Gastrocnemius medialis (tissue), 4 donors: Measurements from ENCODE around the gene FCHSD2. TPM values are rescaled to one million over a fixed set of nuclear protein-coding genes. Genes with fewer than 3 reads are reported as not detected.

ENCODE experiments used
- ATAC-seq, 2 donors: fragments of 150-250 bp; one replicate each; pipeline ENCODE4 v1.9.1; 2016
- DNase-seq, 2 donors: peaks; one replicate each; pipeline ENCODE4 v3.0.0-alpha.2; 2019
- H3K27ac ChIP-seq, 4 donors: fragments of 200-600 bp; sonication (generic); 1 replicate in 1 of 4; 2 replicates in 3 of 4; pipeline ENCODE4 v1.5.1; 2016 to 2018; ENCODE audit warnings: mild to moderate bottlenecking in 2 of 4, moderate library complexity in 1 of 4
- H3K27me3 ChIP-seq, 3 donors: fragments of 200-600 bp; sonication (generic) in 2 of 3; 1 replicate in 1 of 3; 2 replicates in 2 of 3; pipeline versions ENCODE4 v1.5.1 to v1.6.0; 2016 to 2019; ENCODE audit warnings: mild to moderate bottlenecking in 1 of 3, moderate library complexity in 1 of 3
- H3K36me3 ChIP-seq, 2 donors: fragments of 200-600 bp; sonication (generic) in 1 of 2; one replicate each; pipeline ENCODE4 v1.5.1; 2017 to 2018
- H3K4me1 ChIP-seq, 2 donors: fragments of 200-600 bp; sonication (generic) in 1 of 2; one replicate each; pipeline ENCODE4 v1.5.1; 2016 to 2017; ENCODE audit warnings: mild to moderate bottlenecking in 2 of 2
- H3K4me3 ChIP-seq, 4 donors: fragments of 200-600 bp; sonication (generic) in 3 of 4; 1 replicate in 1 of 4; 2 replicates in 3 of 4; pipeline ENCODE4 v1.5.1; 2016 to 2019; ENCODE audit warnings: mild to moderate bottlenecking in 2 of 4
- H3K9me3 ChIP-seq, 3 donors: fragments of 200-600 bp; sonication (generic) in 2 of 3; 1 replicate in 1 of 3; 2 replicates in 2 of 3; pipeline ENCODE4 v1.5.1; 2016 to 2019
- POLR2A ChIP-seq, 2 donors: fragments of 450-650 bp; IDR thresholded peaks; one replicate each; pipeline ENCODE4 v1.6.1; 2017; ENCODE audit warnings: antibody characterized with exemption in 2 of 2, mild to moderate bottlenecking in 2 of 2, moderate library complexity in 2 of 2
- in situ Hi-C, 4 donors: fragments of 200-750 bp; cut with MboI; loops; one replicate each; pipeline versions ENCODE4 v1.15.0 to v1.8.0; 2017; ENCODE audit warnings: low sequenced_read_pairs in 4 of 4
- intact Hi-C: fragments of 100-400 bp; cut with DNase I; formaldehyde crosslinking; loops from one replicate; pipeline ENCODE4 v1.15.1; 2023; ENCODE audit warnings: low total_unique reads
- total RNA-seq, 4 donors: library from RNA; depleted of rRNA; stranded (reverse); fragments of >200 nt; gene quantifications; one replicate each; pipeline versions ENCODE4 v1.1.0 to v1.2.3, GENCODE V29; 2016
- TF ChIP-seq, protein P1 (sequence below), 5 experiments: fragments of 450-650 bp in 3 of 5; fragments of 200-600 bp in 2 of 5; sonication (generic) in 2 of 5; IDR thresholded peaks in 4 of 5; conservative IDR thresholded peaks in 1 of 5; 1 replicate in 4 of 5; 2 replicates in 1 of 5; pipeline ENCODE4 v1.5.1; 2016 to 2019; ENCODE audit warnings: antibody characterized with exemption in 5 of 5, mild to moderate bottlenecking in 3 of 5, moderate library complexity in 3 of 5

The FCHSD2 gene
- total RNA-seq, 4 donors from 2014 or later: 5.6 to 10.0 (median 8.0) TPM

DNA sequence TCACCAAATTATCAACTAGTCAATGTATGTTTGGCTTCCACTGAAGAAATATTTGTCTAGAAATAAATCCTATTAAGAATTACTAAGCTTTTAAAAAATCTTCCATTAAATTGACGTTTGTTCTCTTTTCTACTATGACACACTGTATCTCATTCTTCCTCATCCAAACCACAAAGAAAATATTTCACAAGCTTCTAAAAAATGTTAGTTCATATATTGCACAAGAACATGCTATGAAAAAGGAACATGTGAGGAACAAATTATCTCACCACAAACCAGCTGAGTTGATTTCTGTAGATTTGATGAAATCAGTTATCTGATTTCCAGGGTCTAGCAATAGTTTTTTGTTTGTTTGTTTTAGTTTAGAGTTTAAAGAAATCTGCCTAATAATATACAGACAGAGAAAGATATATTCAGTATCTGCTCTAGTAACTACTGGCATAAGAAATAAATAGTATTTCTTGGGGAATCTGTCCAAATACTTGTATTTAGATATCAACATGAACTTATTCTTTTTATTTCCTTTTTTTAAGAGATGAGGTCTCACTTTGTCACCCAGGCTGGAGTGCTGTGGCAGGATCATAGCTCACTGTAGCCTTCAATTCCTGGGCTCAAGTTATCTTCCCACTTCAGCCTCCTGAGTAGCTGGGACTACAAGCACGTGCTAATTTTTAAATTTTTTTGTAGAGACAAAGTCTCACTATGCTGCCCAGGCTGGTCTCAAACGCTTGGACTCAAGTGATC lies 166.2 kb downstream of the FCHSD2 start:
- TF ChIP-seq, protein P1, sequence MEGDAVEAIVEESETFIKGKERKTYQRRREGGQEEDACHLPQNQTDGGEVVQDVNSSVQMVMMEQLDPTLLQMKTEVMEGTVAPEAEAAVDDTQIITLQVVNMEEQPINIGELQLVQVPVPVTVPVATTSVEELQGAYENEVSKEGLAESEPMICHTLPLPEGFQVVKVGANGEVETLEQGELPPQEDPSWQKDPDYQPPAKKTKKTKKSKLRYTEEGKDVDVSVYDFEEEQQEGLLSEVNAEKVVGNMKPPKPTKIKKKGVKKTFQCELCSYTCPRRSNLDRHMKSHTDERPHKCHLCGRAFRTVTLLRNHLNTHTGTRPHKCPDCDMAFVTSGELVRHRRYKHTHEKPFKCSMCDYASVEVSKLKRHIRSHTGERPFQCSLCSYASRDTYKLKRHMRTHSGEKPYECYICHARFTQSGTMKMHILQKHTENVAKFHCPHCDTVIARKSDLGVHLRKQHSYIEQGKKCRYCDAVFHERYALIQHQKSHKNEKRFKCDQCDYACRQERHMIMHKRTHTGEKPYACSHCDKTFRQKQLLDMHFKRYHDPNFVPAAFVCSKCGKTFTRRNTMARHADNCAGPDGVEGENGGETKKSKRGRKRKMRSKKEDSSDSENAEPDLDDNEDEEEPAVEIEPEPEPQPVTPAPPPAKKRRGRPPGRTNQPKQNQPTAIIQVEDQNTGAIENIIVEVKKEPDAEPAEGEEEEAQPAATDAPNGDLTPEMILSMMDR (IDR thresholded peaks at IDR 0.05 in 4 of 5, conservative IDR thresholded peaks at IDR 0.05 in 1 of 5): no peak
- TF ChIP-seq POLR2A (IDR thresholded peaks at IDR 0.05): no peak
- in situ Hi-C loops: no loop called here

DNA sequence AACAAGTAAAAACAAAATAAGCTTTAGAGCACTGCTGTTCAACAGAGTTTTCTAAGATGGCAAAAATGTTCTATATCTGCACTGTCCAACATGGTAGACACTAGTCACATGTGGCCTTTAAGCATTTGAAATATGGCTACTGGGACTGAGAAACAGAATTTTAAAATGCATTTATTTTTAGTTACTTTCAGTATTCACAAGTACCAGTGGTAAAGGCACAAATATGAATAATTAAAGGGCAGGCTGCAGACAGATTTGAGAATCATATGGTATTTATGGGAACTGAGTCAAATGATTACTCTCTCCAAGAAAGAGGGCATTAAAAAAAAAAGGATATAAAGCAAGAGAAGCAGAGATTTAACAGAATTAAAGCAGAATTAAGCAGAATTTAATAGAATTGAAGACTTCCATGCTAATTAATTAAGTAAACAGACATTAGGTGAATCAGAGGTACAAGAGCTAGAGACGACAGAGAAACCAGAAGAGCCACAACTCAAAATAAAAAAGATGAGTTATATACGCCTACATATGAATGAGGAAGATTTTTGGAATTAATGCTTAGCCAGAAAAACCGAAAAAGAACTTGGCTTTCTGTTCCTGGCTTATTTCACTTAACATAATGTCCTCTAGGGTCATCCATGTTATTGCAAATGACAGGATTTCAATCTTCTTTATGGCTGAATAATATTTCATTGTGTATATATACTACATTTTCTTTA lies 167.5 kb downstream of the FCHSD2 start:
- intact Hi-C loops: no loop called here

More for the DNA sequence above, 166.2 kb downstream of the FCHSD2 start:
- H3K4me3 ChIP-seq: no peak overlapping the region
- no peak for DNase-seq
- no peaks in the 10 kb centered on the region for H3K9me3 ChIP-seq
- intact Hi-C loops: no loop called here
- no peaks in the 10 kb centered on the region for H3K36me3 ChIP-seq
- no peaks in the 10 kb centered on the region for H3K27me3 ChIP-seq
- ATAC-seq: peak; percentile 56 to 78
- peaks cover 0 to 1% of the 10 kb centered on the region in 2 donors for H3K4me1 ChIP-seq
- H3K27ac ChIP-seq: peak overlapping the region; percentile 20 to 61 (median 32)

DNA sequence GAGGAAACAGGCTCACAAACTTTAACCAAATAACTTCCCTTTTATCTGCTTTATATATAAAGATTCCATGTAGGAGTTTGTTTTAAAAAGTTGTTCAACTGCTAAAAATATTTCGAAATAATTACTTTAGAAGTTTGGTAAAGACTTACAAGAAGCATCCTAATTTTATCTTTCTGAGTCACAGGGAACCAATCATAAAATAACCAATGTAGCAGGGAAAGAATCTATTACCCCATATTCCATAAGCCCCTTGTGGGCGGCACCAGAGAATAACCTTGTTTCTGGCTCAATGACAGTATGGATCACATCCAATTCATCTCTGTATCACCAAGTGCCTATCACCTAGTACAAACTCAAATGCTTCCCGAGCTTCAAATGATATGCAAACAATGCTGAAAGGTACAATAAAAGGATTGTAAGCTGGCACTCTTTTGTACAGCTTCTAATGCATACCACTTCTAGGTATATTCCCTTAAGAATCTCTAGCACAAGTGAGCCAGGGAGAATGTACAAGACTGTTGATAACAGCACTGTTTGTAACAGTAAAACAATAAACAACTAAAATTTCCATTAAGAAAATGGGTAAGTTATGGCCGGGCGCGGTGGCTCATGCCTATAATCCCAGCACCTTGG lies 169.5 kb downstream of the FCHSD2 start:
- DNase-seq (no peak), ATAC-seq (no peak)
- H3K4me3 ChIP-seq: no peak overlapping the region
- in situ Hi-C loops (no loop called here), intact Hi-C loops (no loop called here)
- H3K27me3 ChIP-seq: no peaks in the 10 kb centered on the region
- peaks cover 0 to 18% of the 10 kb centered on the region in 2 donors for H3K4me1 ChIP-seq
- no peaks in the 10 kb centered on the region for H3K9me3 ChIP-seq
- H3K36me3 ChIP-seq: no peaks in the 10 kb centered on the region
- TF ChIP-seq, protein P1 (IDR thresholded peaks at IDR 0.05 in 4 of 5, conservative IDR thresholded peaks at IDR 0.05 in 1 of 5): no peak
- TF ChIP-seq POLR2A (IDR thresholded peaks at IDR 0.05): no peak
- no peak overlapping the region for H3K27ac ChIP-seq

More for the DNA sequence above, 167.5 kb downstream of the FCHSD2 start:
- H3K27me3 ChIP-seq: no peaks in the 10 kb centered on the region
- H3K4me1 ChIP-seq: peaks cover 0 to 13% of the 10 kb centered on the region in 2 donors
- no peak overlapping the region for H3K27ac ChIP-seq
- no peak for ATAC-seq
- in situ Hi-C loops: no loop called here
- no peak for TF ChIP-seq POLR2A (IDR thresholded peaks at IDR 0.05)
- TF ChIP-seq, protein P1 (IDR thresholded peaks at IDR 0.05 in 4 of 5, conservative IDR thresholded peaks at IDR 0.05 in 1 of 5): no peak
- H3K9me3 ChIP-seq: no peaks in the 10 kb centered on the region
- no peak overlapping the region for H3K4me3 ChIP-seq
- no peaks in the 10 kb centered on the region for H3K36me3 ChIP-seq
- no peak for DNase-seq

DNA sequence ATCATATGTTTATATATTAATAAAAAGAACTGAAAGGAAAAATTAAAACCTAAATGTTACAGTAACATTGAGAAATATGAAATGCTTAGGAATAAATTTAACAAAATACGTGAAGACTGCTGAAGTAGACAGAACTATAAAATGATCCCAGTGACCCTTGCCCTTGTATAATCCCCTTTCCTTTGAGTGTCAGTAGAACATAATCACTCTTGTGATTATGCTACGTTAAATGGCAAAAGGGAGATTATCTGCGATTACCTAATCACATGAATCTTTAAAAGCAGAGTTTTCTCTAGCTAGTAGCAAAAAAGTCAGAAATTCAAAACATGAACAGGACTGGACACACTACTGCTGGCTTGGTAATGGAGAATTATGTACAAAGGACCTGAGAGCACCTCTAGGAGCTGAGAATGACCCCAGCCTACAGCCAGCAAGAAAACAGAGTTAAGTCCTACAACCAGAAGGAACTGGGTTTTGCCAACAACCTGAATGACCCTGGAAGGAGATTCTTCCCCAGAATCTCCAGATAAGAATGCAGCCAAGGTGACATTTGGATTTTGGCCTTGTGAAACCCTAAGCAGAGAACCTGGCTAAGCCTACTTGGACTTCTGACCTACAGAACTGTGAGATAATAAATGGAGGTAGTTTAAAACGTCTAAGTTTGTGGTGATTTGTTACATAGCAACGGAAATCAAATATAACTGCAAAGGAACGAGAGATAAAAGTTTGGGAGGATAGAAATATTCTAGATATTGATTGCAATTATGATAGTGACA lies 170.7 kb downstream of the FCHSD2 start:
- TF ChIP-seq POLR2A (IDR thresholded peaks at IDR 0.05): no peak
- TF ChIP-seq, protein P1 (IDR thresholded peaks at IDR 0.05 in 4 of 5, conservative IDR thresholded peaks at IDR 0.05 in 1 of 5): no peak
- ATAC-seq (no peak), DNase-seq (no peak)
- Histone ChIP-seq H3K27me3 (no peaks in the 10 kb centered on the region), H3K4me1 (peaks cover 0 to 18% of the 10 kb centered on the region in 2 donors), H3K9me3 (no peaks in the 10 kb centered on the region), H3K4me3 (no peak overlapping the region), H3K36me3 (no peaks in the 10 kb centered on the region), H3K27ac (no peak overlapping the region)
- in situ Hi-C loops (no loop called here), intact Hi-C loops (no loop called here)
